ENCODE measurements around the gene CENPF.

DNA sequence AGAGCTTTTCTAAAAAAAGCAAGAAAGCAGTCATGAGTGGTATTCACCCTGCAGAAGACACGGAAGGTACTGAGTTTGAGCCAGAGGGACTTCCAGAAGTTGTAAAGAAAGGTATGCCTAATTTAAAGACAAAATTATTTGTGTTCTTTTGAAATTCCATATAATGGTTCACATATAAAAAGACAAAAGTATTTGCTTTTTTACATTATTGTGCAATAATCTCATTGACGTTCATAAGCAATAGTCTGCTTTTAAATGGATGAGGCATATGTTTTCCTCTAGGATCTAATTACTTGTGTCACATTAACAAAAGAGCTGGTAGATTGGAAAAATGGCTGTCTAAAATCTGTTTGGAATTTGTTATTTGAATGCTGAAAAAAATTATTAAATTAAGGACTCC lies 54.3 kb downstream of the CENPF start:
- TF ChIP-seq, protein P1, sequence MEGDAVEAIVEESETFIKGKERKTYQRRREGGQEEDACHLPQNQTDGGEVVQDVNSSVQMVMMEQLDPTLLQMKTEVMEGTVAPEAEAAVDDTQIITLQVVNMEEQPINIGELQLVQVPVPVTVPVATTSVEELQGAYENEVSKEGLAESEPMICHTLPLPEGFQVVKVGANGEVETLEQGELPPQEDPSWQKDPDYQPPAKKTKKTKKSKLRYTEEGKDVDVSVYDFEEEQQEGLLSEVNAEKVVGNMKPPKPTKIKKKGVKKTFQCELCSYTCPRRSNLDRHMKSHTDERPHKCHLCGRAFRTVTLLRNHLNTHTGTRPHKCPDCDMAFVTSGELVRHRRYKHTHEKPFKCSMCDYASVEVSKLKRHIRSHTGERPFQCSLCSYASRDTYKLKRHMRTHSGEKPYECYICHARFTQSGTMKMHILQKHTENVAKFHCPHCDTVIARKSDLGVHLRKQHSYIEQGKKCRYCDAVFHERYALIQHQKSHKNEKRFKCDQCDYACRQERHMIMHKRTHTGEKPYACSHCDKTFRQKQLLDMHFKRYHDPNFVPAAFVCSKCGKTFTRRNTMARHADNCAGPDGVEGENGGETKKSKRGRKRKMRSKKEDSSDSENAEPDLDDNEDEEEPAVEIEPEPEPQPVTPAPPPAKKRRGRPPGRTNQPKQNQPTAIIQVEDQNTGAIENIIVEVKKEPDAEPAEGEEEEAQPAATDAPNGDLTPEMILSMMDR (IDR thresholded peaks at IDR 0.05; ENCODE audit: borderline replicate concordance, extremely low read depth, low read length, poor library complexity, severe bottlenecking): no peak
- no peak for TF ChIP-seq EZH2 (IDR thresholded peaks at IDR 0.05; ENCODE audit: borderline replicate concordance, low read depth, low read length, severe bottlenecking)
